ENCODE data around the gene KIF7. TPM values are rescaled to one million over a fixed set of nuclear protein-coding genes. Genes with fewer than 3 reads are reported as not detected.

The KIF7 gene
- polyA plus RNA-seq, 1 donor from 2014 or later = 5.2 TPM

- Histone ChIP-seq H3K36me3 (ENCODE audit: insufficient read depth, low read length) (no peaks in the 10 kb centered on the region), H3K27ac (ENCODE audit: low read length) (no peak overlapping the region), H3K9ac (ENCODE audit: low read length) (no peak overlapping the region), H3F3A (ENCODE audit: insufficient read depth, low read length, poor library complexity, severe bottlenecking) (no peaks in the 10 kb centered on the region), H3K9me2 (ENCODE audit: insufficient read depth, low read length) (no peaks in the 10 kb centered on the region), H3K79me2 (replicated peaks; ENCODE audit: insufficient read depth, low read length) (no peaks in the 10 kb centered on the region), H3K4me2 (ENCODE audit: low read length) (no peak overlapping the region), H3K27me3 (ENCODE audit: insufficient read depth, low read depth, low read length) (peaks cover 18% of the 10 kb centered on the region), H3K4me3 (ENCODE audit: low read length) (peak overlapping the region; percentile 56), H2AFZ (ENCODE audit: low read depth, low read length) (no peak overlapping the region), H4K20me1 (ENCODE audit: insufficient read depth) (no peaks in the 10 kb centered on the region), H3K9me3 (ENCODE audit: low read length) (no peaks in the 10 kb centered on the region)
- no peak for TF ChIP-seq RAD21 (conservative IDR thresholded peaks at IDR 0.05)
- TF ChIP-seq SMC3 (conservative IDR thresholded peaks at IDR 0.05; ENCODE audit: poor library complexity) = no peak
- TF ChIP-seq TAF1 (IDR thresholded peaks at IDR 0.05; ENCODE audit: low read depth) = no peak
- no peak for TF ChIP-seq MXI1 (conservative IDR thresholded peaks at IDR 0.05; ENCODE audit: poor library complexity, severe bottlenecking)
- TF ChIP-seq EZH2 (IDR thresholded peaks at IDR 0.05; ENCODE audit: borderline replicate concordance, insufficient read depth, low read length, poor library complexity, severe bottlenecking) = no peak
- TF ChIP-seq, protein P1, sequence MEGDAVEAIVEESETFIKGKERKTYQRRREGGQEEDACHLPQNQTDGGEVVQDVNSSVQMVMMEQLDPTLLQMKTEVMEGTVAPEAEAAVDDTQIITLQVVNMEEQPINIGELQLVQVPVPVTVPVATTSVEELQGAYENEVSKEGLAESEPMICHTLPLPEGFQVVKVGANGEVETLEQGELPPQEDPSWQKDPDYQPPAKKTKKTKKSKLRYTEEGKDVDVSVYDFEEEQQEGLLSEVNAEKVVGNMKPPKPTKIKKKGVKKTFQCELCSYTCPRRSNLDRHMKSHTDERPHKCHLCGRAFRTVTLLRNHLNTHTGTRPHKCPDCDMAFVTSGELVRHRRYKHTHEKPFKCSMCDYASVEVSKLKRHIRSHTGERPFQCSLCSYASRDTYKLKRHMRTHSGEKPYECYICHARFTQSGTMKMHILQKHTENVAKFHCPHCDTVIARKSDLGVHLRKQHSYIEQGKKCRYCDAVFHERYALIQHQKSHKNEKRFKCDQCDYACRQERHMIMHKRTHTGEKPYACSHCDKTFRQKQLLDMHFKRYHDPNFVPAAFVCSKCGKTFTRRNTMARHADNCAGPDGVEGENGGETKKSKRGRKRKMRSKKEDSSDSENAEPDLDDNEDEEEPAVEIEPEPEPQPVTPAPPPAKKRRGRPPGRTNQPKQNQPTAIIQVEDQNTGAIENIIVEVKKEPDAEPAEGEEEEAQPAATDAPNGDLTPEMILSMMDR (IDR thresholded peaks at IDR 0.05; ENCODE audit: poor library complexity, severe bottlenecking) = no peak
- no peak for TF ChIP-seq EP300 (conservative IDR thresholded peaks at IDR 0.05; ENCODE audit: poor library complexity, severe bottlenecking)
- TF ChIP-seq POLR2AphosphoS5 (IDR thresholded peaks at IDR 0.05) = no peak
- TF ChIP-seq, protein P2, sequence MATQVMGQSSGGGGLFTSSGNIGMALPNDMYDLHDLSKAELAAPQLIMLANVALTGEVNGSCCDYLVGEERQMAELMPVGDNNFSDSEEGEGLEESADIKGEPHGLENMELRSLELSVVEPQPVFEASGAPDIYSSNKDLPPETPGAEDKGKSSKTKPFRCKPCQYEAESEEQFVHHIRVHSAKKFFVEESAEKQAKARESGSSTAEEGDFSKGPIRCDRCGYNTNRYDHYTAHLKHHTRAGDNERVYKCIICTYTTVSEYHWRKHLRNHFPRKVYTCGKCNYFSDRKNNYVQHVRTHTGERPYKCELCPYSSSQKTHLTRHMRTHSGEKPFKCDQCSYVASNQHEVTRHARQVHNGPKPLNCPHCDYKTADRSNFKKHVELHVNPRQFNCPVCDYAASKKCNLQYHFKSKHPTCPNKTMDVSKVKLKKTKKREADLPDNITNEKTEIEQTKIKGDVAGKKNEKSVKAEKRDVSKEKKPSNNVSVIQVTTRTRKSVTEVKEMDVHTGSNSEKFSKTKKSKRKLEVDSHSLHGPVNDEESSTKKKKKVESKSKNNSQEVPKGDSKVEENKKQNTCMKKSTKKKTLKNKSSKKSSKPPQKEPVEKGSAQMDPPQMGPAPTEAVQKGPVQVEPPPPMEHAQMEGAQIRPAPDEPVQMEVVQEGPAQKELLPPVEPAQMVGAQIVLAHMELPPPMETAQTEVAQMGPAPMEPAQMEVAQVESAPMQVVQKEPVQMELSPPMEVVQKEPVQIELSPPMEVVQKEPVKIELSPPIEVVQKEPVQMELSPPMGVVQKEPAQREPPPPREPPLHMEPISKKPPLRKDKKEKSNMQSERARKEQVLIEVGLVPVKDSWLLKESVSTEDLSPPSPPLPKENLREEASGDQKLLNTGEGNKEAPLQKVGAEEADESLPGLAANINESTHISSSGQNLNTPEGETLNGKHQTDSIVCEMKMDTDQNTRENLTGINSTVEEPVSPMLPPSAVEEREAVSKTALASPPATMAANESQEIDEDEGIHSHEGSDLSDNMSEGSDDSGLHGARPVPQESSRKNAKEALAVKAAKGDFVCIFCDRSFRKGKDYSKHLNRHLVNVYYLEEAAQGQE (IDR thresholded peaks at IDR 0.05; ENCODE audit: borderline replicate concordance) = no peak
Observed at GRCh38 chr15:89666184-89666857, 11.1 kb upstream of the KIF7 start.

DNA sequence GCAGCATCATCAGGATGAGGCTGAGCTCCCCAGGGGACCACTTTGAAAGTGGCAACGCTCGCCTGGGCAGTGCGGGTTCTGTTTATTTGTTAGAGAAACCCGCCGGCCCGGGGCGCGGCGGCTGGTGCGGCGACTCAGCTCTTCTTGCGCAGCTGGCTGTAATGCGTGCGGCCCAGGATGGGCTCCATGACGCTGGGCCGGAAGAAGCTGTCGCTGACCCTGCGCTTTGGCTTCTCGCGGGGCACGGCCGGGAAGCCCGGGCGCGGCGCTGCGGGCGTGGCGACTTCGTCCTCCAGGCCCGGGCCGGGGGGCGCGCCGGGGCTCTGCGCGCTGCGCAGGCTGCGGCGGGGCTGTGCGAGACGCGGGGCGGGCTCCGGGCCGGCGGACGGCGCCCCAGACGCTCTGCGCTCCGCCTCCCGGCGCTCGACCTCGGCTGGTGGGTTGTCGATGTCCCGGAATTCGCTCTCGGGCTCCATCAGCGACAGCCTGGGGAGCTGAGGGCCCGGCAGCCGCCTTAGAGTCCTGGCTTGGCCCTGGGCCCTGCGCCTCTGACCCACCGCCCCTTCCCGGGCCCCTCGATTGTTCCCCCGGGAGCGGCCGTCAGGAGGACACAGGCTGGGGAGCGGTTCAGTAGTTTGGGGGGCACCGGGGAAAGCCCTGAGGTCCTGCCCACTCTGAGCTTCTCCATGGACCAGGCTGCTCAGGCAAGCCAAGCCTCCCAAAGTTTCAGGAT is 10.3 kb upstream of the KIF7 start:
- H3K79me2 ChIP-seq (replicated peaks; ENCODE audit: insufficient read depth, low read length) = no peaks in the 10 kb centered on the region
- H3F3A ChIP-seq (ENCODE audit: insufficient read depth, low read length, poor library complexity, severe bottlenecking) = no peaks in the 10 kb centered on the region
- TF ChIP-seq SMC3 (conservative IDR thresholded peaks at IDR 0.05; ENCODE audit: poor library complexity) (no peak), POLR2AphosphoS5 (IDR thresholded peaks at IDR 0.05) (no peak), RAD21 (conservative IDR thresholded peaks at IDR 0.05) (no peak), EP300 (conservative IDR thresholded peaks at IDR 0.05; ENCODE audit: poor library complexity, severe bottlenecking) (no peak), MXI1 (conservative IDR thresholded peaks at IDR 0.05; ENCODE audit: poor library complexity, severe bottlenecking) (no peak), TAF1 (IDR thresholded peaks at IDR 0.05; ENCODE audit: low read depth) (no peak), EZH2 (IDR thresholded peaks at IDR 0.05; ENCODE audit: borderline replicate concordance, insufficient read depth, low read length, poor library complexity, severe bottlenecking) (no peak)
- TF ChIP-seq, protein P2 (IDR thresholded peaks at IDR 0.05; ENCODE audit: borderline replicate concordance) = no peak
- TF ChIP-seq, protein P1 (IDR thresholded peaks at IDR 0.05; ENCODE audit: poor library complexity, severe bottlenecking) = no peak
- no peaks in the 10 kb centered on the region for H3K9me3 ChIP-seq (ENCODE audit: low read length)
- peak overlapping the region; percentile 26 for H3K9ac ChIP-seq (ENCODE audit: low read length)
- H3K9me2 ChIP-seq (ENCODE audit: insufficient read depth, low read length) = no peaks in the 10 kb centered on the region
- no peak overlapping the region for H3K27ac ChIP-seq (ENCODE audit: low read length)
- H3K4me3 ChIP-seq (ENCODE audit: low read length) = peak overlapping the region; percentile 56
- H3K27me3 ChIP-seq (ENCODE audit: insufficient read depth, low read depth, low read length) = peaks cover 18% of the 10 kb centered on the region
- no peaks in the 10 kb centered on the region for H4K20me1 ChIP-seq (ENCODE audit: insufficient read depth)
- H3K36me3 ChIP-seq (ENCODE audit: insufficient read depth, low read length) = no peaks in the 10 kb centered on the region
- no peak overlapping the region for H2AFZ ChIP-seq (ENCODE audit: low read depth, low read length)
- no peak overlapping the region for H3K4me2 ChIP-seq (ENCODE audit: low read length)
